PC-9 (cell line): Measurements from ENCODE around the gene GMPPA. TPM values are rescaled to one million over a fixed set of nuclear protein-coding genes. Genes with fewer than 3 reads are reported as not detected.
A peak's percentile ranks its signal among the peaks of the same experiment; 100 is the strongest.

Experiments used
- BruUV-seq: library from RNA; stranded (reverse); fragments of 400-500 nt; replicated peaks from 2 replicates; lab custom pipeline; 2021; lab: Mats Ljungman, UMichigan
- CTCF ChIA-PET: fragments of 300-600 bp; sonication (Branson Sonifier 250); formaldehyde crosslinking; loops from one replicate; lab custom pipeline; 2022; ENCODE audit warnings: antibody characterized with exemption; lab: Charles Lee
- POLR2A ChIA-PET: fragments of 300-600 bp; sonication (Branson Sonifier 250); formaldehyde crosslinking; loops from one replicate; lab custom pipeline; 2022; ENCODE audit warnings: antibody characterized with exemption; ENCODE audit not compliant: unreplicated experiment; lab: Charles Lee
- DNase-seq, 2 experiments: peaks; one replicate each; pipeline versions ENCODE4 v3.0.0 to v3.0.0-alpha.2; 2015 to 2022; ENCODE audit warnings: mixed read lengths in 1 of 2
- H2AFZ ChIP-seq: fragments of 200-600 bp; sonication (generic); 2 replicates; pipeline ENCODE4 v1.8.1; 2017; ENCODE audit warnings: antibody characterized with exemption
- H3F3A ChIP-seq: fragments of 200-600 bp; sonication (generic); 2 replicates; pipeline ENCODE4 v1.8.1; 2017; ENCODE audit warnings: antibody characterized with exemption, mild to moderate bottlenecking, low read depth; ENCODE audit not compliant: insufficient read depth
- H3K27ac ChIP-seq: fragments of 200-600 bp; sonication (generic); 2 replicates; pipeline ENCODE4 v1.6.1; 2016; ENCODE audit warnings: mixed run types
- H3K27me3 ChIP-seq: fragments of 200-600 bp; sonication (generic); 2 replicates; pipeline ENCODE4 v1.6.1; 2016; ENCODE audit warnings: low read depth, mixed run types; ENCODE audit not compliant: insufficient read depth
- H3K36me3 ChIP-seq: fragments of 200-600 bp; sonication (generic); 2 replicates; pipeline ENCODE4 v1.6.1; 2016; ENCODE audit warnings: low read depth, mixed run types
- H3K4me1 ChIP-seq: fragments of 200-600 bp; sonication (generic); replicated peaks from 2 replicates; pipeline ENCODE4 v1.6.1; 2016; ENCODE audit warnings: mixed run types; ENCODE audit not compliant: insufficient read depth
- H3K4me2 ChIP-seq: fragments of 200-600 bp; sonication (generic); 2 replicates; pipeline ENCODE4 v1.6.1; 2017; ENCODE audit warnings: mixed run types
- H3K4me3 ChIP-seq: fragments of 200-600 bp; sonication (generic); 2 replicates; pipeline ENCODE4 v1.6.1; 2016; ENCODE audit warnings: mixed run types
- H3K79me2 ChIP-seq: fragments of 200-600 bp; sonication (generic); 2 replicates; pipeline ENCODE4 v1.6.1; 2017; ENCODE audit warnings: low read depth, mixed run types
- H3K9me2 ChIP-seq: fragments of 200-600 bp; sonication (generic); 2 replicates; pipeline ENCODE4 v1.8.1; 2017; ENCODE audit warnings: mild to moderate bottlenecking; ENCODE audit not compliant: insufficient read depth
- H3K9me3 ChIP-seq: fragments of 200-600 bp; sonication (generic); 2 replicates; pipeline ENCODE4 v1.8.1; 2016; ENCODE audit warnings: low read depth; ENCODE audit not compliant: insufficient read depth
- H4K20me1 ChIP-seq: fragments of 200-600 bp; sonication (generic); 2 replicates; pipeline ENCODE4 v1.8.1; 2017; ENCODE audit not compliant: insufficient read depth
- EZH2 ChIP-seq: fragments of 200-600 bp; sonication (generic); IDR thresholded peaks from 2 replicates; pipeline ENCODE4 v1.8.0; 2017; ENCODE audit warnings: antibody characterized with exemption, low read depth
- intact Hi-C: fragments of 100-400 bp; cut with micrococcal nuclease; formaldehyde crosslinking; loops from one replicate; pipeline ENCODE4 v1.10.0; 2022; ENCODE audit not compliant: unreplicated experiment
- total RNA-seq: library from RNA; stranded (reverse); gene quantifications from 2 replicates; pipeline ENCODE4 v1.2.3, GENCODE V29; 2021
- TF ChIP-seq, protein P1 (sequence below): fragments of 200-600 bp; sonication (generic); conservative IDR thresholded peaks from 2 replicates; pipeline ENCODE4 v1.6.1; 2017; ENCODE audit warnings: mixed run types, antibody characterized with exemption, mild to moderate bottlenecking, moderate library complexity

GMPPA gene
- total RNA-seq, 1 experiment from 2014 or later, result 57.2 TPM

DNA sequence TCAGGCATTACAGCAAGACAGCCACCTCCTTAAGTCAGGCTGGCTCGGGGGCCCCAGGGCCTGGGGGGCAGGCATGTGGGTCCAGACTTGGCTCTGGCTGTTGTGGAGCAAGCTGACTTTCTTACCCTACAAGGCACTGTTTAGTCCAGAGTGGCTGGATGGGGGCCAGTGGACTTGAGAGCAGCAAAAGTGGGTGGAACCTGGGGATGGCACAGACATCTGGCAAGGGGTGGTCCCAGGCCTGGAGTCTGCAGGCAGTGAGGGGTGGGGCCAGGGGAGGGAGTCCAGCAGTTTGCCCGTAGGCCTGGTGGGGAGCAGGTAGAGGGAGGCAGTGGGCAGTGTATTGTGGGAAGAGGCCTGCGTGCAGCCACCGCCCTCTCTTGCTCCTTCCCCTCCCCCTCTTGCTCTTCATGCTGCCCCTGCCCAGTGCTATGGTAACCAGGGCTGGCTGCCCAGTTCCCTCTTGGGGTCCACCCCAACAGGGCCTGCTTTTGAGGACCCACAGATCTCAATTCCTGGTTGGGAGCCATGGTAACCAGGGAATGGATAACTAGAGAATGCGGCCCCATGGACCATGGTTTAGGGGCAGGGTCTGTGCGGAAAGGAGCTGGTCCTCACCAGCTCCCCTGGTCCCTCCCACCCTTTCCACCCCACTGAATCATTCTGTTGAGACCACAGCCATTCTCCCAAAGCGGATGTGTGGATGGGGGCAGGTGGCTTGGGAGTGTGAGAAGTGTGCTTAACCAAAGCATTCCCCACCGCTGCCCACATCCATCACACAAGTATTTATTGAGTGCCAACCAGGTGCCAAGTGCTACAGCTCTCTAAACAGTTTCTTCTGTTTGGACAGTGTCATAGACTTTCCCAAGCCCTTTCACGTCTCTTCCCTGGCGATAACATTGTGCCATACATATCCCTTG is 44.8 kb upstream of the GMPPA start:
- no peaks in the 10 kb centered on the region for H3K79me2 ChIP-seq
- BruUV-seq, result no TSS peak
- H2AFZ ChIP-seq, result peak overlapping the region; percentile 37
- H4K20me1 ChIP-seq, result no peaks in the 10 kb centered on the region
- peaks cover 40% of the 10 kb centered on the region for H3F3A ChIP-seq
- H3K9me3 ChIP-seq, result no peaks in the 10 kb centered on the region
- peak in 1 of 2 experiments; percentile 59 for DNase-seq
- H3K27me3 ChIP-seq, result no peaks in the 10 kb centered on the region
- intact Hi-C loops, result no loop called here
- no peak for TF ChIP-seq EZH2
- TF ChIP-seq, protein P1, sequence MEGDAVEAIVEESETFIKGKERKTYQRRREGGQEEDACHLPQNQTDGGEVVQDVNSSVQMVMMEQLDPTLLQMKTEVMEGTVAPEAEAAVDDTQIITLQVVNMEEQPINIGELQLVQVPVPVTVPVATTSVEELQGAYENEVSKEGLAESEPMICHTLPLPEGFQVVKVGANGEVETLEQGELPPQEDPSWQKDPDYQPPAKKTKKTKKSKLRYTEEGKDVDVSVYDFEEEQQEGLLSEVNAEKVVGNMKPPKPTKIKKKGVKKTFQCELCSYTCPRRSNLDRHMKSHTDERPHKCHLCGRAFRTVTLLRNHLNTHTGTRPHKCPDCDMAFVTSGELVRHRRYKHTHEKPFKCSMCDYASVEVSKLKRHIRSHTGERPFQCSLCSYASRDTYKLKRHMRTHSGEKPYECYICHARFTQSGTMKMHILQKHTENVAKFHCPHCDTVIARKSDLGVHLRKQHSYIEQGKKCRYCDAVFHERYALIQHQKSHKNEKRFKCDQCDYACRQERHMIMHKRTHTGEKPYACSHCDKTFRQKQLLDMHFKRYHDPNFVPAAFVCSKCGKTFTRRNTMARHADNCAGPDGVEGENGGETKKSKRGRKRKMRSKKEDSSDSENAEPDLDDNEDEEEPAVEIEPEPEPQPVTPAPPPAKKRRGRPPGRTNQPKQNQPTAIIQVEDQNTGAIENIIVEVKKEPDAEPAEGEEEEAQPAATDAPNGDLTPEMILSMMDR, result no peak
- ChIA-PET POLR2A (interaction anchor here (0.6 to 1.0 kb wide), 3 partner anchors 12 to 66 kb away, joined by 3 to 11 read pairs (median 7); partner anchors contain the start of gene DNPEP), CTCF (interaction anchor here (1.0 kb wide), 1 partner anchor 235 kb away, joined by 3 read pairs; no protein-coding TSS in a partner anchor)
- H3K4me3 ChIP-seq, result peak overlapping the region; percentile 27; the same call in 1 of the 2 replicates
- H3K27ac ChIP-seq, result peak overlapping the region; percentile 94
- no peaks in the 10 kb centered on the region for H3K9me2 ChIP-seq
- no peaks in the 10 kb centered on the region for H3K36me3 ChIP-seq
- H3K4me2 ChIP-seq, result peak overlapping the region; percentile 87
- peaks cover 58% of the 10 kb centered on the region for H3K4me1 ChIP-seq

DNA sequence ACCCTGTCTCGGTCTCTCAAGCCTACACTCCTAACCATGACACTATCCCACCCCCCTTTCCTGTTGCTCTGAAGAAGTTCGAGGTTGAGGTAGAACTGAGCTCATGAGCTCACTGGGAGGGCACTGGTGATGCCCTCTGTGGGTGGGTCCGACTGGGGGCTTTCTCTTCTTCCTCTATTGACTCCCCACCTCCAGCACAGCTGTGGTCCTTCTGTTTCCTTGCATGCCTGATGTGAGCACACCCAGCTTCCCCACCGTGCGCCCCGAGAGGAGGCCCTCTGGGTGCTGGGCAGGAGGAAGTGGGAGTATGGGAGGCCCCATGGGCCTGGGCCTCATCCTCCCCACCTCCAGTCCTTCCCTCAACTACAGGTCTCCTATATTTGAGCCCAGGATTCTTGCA is 43.1 kb upstream of the GMPPA start:
- no peaks in the 10 kb centered on the region for H3K27me3 ChIP-seq
- ChIA-PET POLR2A (no interaction called here), CTCF (interaction anchor here (0.6 kb wide), 1 partner anchor 19 kb away, joined by 5 read pairs; no protein-coding TSS in a partner anchor)
- intact Hi-C loops, result loop anchor here (5.0 kb wide), 3 partner anchors 42 to 67 kb away; partner anchors contain the start of gene GMPPA
- no peak overlapping the region for H2AFZ ChIP-seq
- no TSS peak for BruUV-seq
- no peak overlapping the region for H3K4me3 ChIP-seq
- TF ChIP-seq, protein P1, result no peak
- TF ChIP-seq EZH2, result no peak
- peaks cover 43% of the 10 kb centered on the region for H3F3A ChIP-seq
- H4K20me1 ChIP-seq, result no peaks in the 10 kb centered on the region
- no peak for DNase-seq
- no peaks in the 10 kb centered on the region for H3K9me2 ChIP-seq
- H3K27ac ChIP-seq, result no peak overlapping the region
- no peak overlapping the region for H3K4me2 ChIP-seq
- H3K4me1 ChIP-seq, result peaks cover 58% of the 10 kb centered on the region
- H3K9me3 ChIP-seq, result no peaks in the 10 kb centered on the region
- no peaks in the 10 kb centered on the region for H3K79me2 ChIP-seq
- H3K36me3 ChIP-seq, result no peaks in the 10 kb centered on the region

DNA sequence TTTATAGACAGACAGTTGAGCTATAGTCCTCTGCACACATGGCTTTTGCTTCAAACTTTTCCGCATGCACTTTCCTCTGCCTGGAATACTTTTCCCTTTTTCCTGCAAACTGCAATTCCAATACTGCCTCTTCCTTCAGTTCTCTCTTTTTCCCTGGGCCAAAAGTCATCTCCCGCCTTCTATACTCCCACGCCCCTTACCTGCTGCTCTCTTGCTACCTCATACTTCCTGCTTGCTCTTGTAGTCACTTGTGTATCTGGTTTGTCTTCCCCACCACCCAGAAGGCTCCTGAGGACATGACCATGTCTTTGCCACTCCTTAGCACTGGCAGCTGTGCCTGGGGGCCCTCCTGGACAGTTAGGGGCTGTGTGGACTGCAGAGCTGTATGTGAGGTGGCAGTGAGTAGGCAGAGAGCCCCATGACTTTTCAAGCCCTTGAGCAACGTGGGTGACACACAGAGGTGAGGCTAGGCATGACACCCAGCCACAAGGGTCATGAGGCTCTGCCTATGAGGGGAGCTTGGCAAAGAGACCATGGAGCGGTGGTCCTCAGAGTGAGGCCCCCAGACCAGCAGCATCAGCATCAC is 40.8 kb upstream of the GMPPA start:
- no peaks in the 10 kb centered on the region for H3K9me3 ChIP-seq
- H3F3A ChIP-seq, result peaks cover 39% of the 10 kb centered on the region
- peaks cover 45% of the 10 kb centered on the region for H3K4me1 ChIP-seq
- peak overlapping the region; percentile 37; the same call in 1 of the 2 replicates for H3K4me2 ChIP-seq
- no peaks in the 10 kb centered on the region for H3K27me3 ChIP-seq
- no TSS peak for BruUV-seq
- no peaks in the 10 kb centered on the region for H3K9me2 ChIP-seq
- no peak overlapping the region for H2AFZ ChIP-seq
- H3K79me2 ChIP-seq, result no peaks in the 10 kb centered on the region
- no peaks in the 10 kb centered on the region for H4K20me1 ChIP-seq
- intact Hi-C loops, result loop anchor here (5.0 kb wide), 3 partner anchors 39 to 64 kb away; partner anchors contain the start of gene GMPPA
- TF ChIP-seq EZH2, result no peak
- TF ChIP-seq, protein P1, result no peak; the same call in 1 of the 2 replicates
- H3K27ac ChIP-seq, result peak overlapping the region; percentile 45
- ChIA-PET CTCF (interaction anchor here (0.6 to 1.0 kb wide), 3 partner anchors 60 to 448 kb away, joined by 3 to 6 read pairs (median 5); no protein-coding TSS in a partner anchor), POLR2A (interaction anchor here (0.6 kb wide), 2 partner anchors 41 to 63 kb away, joined by 3 to 7 read pairs; partner anchors contain the start of gene GMPPA)
- DNase-seq, result peak; percentile 34 to 76
- H3K4me3 ChIP-seq, result no peak overlapping the region
- no peaks in the 10 kb centered on the region for H3K36me3 ChIP-seq
